Neural progenitor cell (in vitro differentiated cells): Measurements from ENCODE around the gene IFNLR1. TPM values are rescaled to one million over a fixed set of nuclear protein-coding genes. Genes with fewer than 3 reads are reported as not detected.

Source experiments
- DNase-seq: peaks from one replicate; pipeline ENCODE4 v3.0.0-alpha.2; 2016; ENCODE audit warnings: low spot score
- H2AFZ ChIP-seq: fragments of 200-600 bp; sonication (generic); replicated peaks from 2 replicates; pipeline ENCODE4 v1.6.1; 2016; ENCODE audit warnings: antibody characterized with exemption
- H3F3A ChIP-seq: fragments of 200-600 bp; sonication (generic); 2 replicates; pipeline ENCODE4 v1.6.1; 2016; ENCODE audit warnings: antibody characterized with exemption, low read depth
- H3K27ac ChIP-seq: fragments of 200-600 bp; sonication (generic); 2 replicates; pipeline ENCODE4 v1.5.1; 2016; ENCODE audit warnings: mild to moderate bottlenecking
- H3K27me3 ChIP-seq: fragments of 200-600 bp; sonication (generic); 2 replicates; pipeline ENCODE4 v1.6.1; 2016; ENCODE audit warnings: mild to moderate bottlenecking, moderate library complexity
- H3K36me3 ChIP-seq: fragments of 200-600 bp; sonication (generic); 2 replicates; pipeline ENCODE4 v1.5.1; 2016
- H3K4me1 ChIP-seq: fragments of 200-600 bp; sonication (generic); 2 replicates; pipeline ENCODE4 v1.6.1; 2016; ENCODE audit warnings: mixed run types
- H3K4me2 ChIP-seq: fragments of 200-600 bp; sonication (generic); 2 replicates; pipeline ENCODE4 v1.6.1; 2016
- H3K4me3 ChIP-seq: fragments of 200-600 bp; sonication (generic); 2 replicates; pipeline ENCODE4 v1.5.1; 2016
- H3K79me2 ChIP-seq: fragments of 200-600 bp; sonication (generic); 2 replicates; pipeline ENCODE4 v1.6.1; 2016; ENCODE audit warnings: low read depth
- H3K9ac ChIP-seq: fragments of 200-600 bp; sonication (generic); 2 replicates; pipeline ENCODE4 v1.6.1; 2016
- H3K9me3 ChIP-seq: fragments of 200-600 bp; sonication (generic); 2 replicates; pipeline ENCODE4 v1.5.1; 2016; ENCODE audit warnings: low read depth
- H4K20me1 ChIP-seq: fragments of 200-600 bp; sonication (generic); 2 replicates; pipeline ENCODE4 v1.6.1; 2016; ENCODE audit warnings: low read depth
- H3K27ac Mint-ChIP-seq: 3 replicates; pipeline ENCODE4 v1.8.0; 2021; ENCODE audit warnings: mixed read lengths
- H3K27me3 Mint-ChIP-seq: 2 replicates; pipeline ENCODE4 v1.8.0; 2022; ENCODE audit warnings: low read depth, mild to moderate bottlenecking, inconsistent platforms, moderate library complexity, mixed read lengths; ENCODE audit not compliant: insufficient read depth
- H3K36me3 Mint-ChIP-seq: 3 replicates; pipeline ENCODE4 v1.8.0; 2021; ENCODE audit warnings: mixed read lengths
- H3K4me1 Mint-ChIP-seq: 3 replicates; pipeline ENCODE4 v1.8.0; 2021; ENCODE audit warnings: mixed read lengths
- H3K4me3 Mint-ChIP-seq: 3 replicates; pipeline ENCODE4 v1.8.0; 2021; ENCODE audit warnings: mild to moderate bottlenecking, moderate library complexity, mixed read lengths
- H3K9me3 Mint-ChIP-seq: 3 replicates; pipeline ENCODE4 v1.8.0; 2020; ENCODE audit warnings: mixed read lengths
- EZH2 ChIP-seq: fragments of 200-600 bp; sonication (generic); IDR thresholded peaks from 2 replicates; pipeline ENCODE4 v1.6.1; 2017; ENCODE audit warnings: antibody characterized with exemption, mild to moderate bottlenecking, moderate library complexity
- EZH2phosphoT487 ChIP-seq: fragments of 200-600 bp; sonication (generic); IDR thresholded peaks from 2 replicates; pipeline ENCODE4 v1.6.1; 2017; ENCODE audit warnings: antibody characterized with exemption
- total RNA-seq: library from RNA; depleted of rRNA; stranded (reverse); fragments of >200 nt; gene quantifications from 2 replicates; pipeline ENCODE4 v1.2.3, GENCODE V29; 2015; ENCODE audit warnings: low replicate concordance
- TF ChIP-seq, protein P1 (sequence below): fragments of 200-600 bp; sonication (generic); IDR thresholded peaks from 2 replicates; pipeline ENCODE4 v1.5.1; 2017; ENCODE audit warnings: antibody characterized with exemption, mild to moderate bottlenecking

Gene IFNLR1
- total RNA-seq, 1 donor from 2014 or later = 3.3 TPM

DNA sequence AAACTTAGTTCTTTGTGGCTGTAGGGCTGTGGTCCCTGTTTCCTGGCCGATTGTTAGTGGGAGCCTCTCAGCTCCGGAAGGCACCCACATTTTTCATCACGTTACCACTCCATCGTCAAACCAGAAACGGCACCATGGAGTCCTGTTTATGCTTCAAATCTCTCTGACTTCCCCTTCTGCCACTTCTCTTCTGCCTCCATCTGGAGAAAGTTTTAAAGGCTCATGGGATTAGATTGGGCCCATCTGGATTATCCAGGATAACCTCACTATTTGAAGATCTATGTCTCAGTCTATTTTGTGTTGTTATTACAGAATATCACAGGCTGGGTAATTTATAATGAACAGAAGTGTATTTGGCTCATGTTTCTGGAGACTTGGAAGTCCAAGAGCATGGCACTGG is 24.9 kb downstream of the IFNLR1 start:
- Histone ChIP-seq H2AFZ (no peak overlapping the region), H3K4me3 (no peak overlapping the region), H3K4me1 (no peaks in the 10 kb centered on the region), H3K79me2 (no peaks in the 10 kb centered on the region), H3K27me3 (no peaks in the 10 kb centered on the region), H3K27ac (no peak overlapping the region), H3K36me3 (no peaks in the 10 kb centered on the region), H3K9me3 (no peaks in the 10 kb centered on the region), H3F3A (no peaks in the 10 kb centered on the region), H4K20me1 (no peaks in the 10 kb centered on the region), H3K4me2 (no peak overlapping the region), H3K9ac (no peak overlapping the region)
- Mint-ChIP-seq H3K36me3 (no peaks in the 10 kb centered on the region), H3K4me3 (no peak overlapping the region), H3K27me3 (peaks cover 8% of the 10 kb centered on the region), H3K9me3 (no peaks in the 10 kb centered on the region), H3K4me1 (peaks cover 7% of the 10 kb centered on the region), H3K27ac (no peak overlapping the region)
- TF ChIP-seq EZH2 (no peak), EZH2phosphoT487 (no peak)
- TF ChIP-seq, protein P1, sequence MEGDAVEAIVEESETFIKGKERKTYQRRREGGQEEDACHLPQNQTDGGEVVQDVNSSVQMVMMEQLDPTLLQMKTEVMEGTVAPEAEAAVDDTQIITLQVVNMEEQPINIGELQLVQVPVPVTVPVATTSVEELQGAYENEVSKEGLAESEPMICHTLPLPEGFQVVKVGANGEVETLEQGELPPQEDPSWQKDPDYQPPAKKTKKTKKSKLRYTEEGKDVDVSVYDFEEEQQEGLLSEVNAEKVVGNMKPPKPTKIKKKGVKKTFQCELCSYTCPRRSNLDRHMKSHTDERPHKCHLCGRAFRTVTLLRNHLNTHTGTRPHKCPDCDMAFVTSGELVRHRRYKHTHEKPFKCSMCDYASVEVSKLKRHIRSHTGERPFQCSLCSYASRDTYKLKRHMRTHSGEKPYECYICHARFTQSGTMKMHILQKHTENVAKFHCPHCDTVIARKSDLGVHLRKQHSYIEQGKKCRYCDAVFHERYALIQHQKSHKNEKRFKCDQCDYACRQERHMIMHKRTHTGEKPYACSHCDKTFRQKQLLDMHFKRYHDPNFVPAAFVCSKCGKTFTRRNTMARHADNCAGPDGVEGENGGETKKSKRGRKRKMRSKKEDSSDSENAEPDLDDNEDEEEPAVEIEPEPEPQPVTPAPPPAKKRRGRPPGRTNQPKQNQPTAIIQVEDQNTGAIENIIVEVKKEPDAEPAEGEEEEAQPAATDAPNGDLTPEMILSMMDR = no peak
- DNase-seq = no peak

DNA sequence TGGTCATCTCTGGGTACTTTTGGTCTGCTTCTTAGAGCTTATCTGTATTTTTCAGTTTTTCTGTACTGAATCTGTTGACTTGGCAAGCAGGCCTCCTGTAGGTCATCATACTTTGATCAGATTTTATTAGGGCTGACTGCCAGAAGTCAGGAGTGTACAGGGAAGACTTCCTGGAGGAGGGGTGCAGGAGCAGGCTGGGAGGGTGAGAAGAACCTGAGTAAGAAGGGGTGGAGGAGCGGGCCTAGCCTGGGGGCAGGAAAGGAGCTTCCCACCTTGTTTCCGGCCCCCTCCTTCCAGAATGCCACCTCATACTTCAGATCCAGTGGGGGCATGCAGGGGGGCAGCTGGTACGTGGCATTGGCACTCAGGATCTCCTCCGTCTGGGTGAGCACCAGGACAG is 25.8 kb downstream of the IFNLR1 start:
- H2AFZ ChIP-seq = no peak overlapping the region
- no peaks in the 10 kb centered on the region for H3F3A ChIP-seq
- no peak overlapping the region for H3K27ac ChIP-seq
- no peak overlapping the region for H3K4me3 ChIP-seq
- H3K9ac ChIP-seq = no peak overlapping the region
- no peak for DNase-seq
- no peak overlapping the region for H3K4me3 Mint-ChIP-seq
- H3K9me3 Mint-ChIP-seq = no peaks in the 10 kb centered on the region
- H3K36me3 Mint-ChIP-seq = no peaks in the 10 kb centered on the region
- no peaks in the 10 kb centered on the region for H3K4me1 ChIP-seq
- no peaks in the 10 kb centered on the region for H3K9me3 ChIP-seq
- H3K27me3 ChIP-seq = no peaks in the 10 kb centered on the region
- H3K4me1 Mint-ChIP-seq = peaks cover 7% of the 10 kb centered on the region
- no peak for TF ChIP-seq EZH2
- TF ChIP-seq, protein P1 = no peak
- no peak for TF ChIP-seq EZH2phosphoT487
- H3K36me3 ChIP-seq = no peaks in the 10 kb centered on the region
- peaks cover 8% of the 10 kb centered on the region for H3K27me3 Mint-ChIP-seq
- no peaks in the 10 kb centered on the region for H4K20me1 ChIP-seq
- H3K79me2 ChIP-seq = no peaks in the 10 kb centered on the region
- H3K4me2 ChIP-seq = no peak overlapping the region
- H3K27ac Mint-ChIP-seq = no peak overlapping the region

DNA sequence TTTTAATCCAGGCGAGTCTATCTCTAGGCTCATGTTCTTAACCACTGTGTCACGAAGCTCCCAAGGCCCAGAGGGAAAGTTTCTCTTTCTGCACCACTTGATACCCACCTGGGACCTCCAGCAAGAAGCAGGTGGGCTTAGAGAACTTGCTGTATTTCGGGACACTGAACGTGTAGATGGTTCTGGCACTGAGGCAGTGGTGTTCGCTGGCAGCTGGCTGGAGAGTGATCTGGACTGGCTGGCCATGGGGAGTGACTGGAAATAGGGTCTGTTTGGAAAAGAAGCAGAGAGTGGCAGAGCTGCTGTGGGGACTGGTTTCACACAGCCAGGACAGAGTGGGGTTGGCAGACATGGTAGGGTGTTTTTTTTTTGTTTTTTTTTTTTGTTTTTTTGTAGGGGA is 27.7 kb downstream of the IFNLR1 start:
- Mint-ChIP-seq H3K4me1 (peaks cover 6% of the 10 kb centered on the region), H3K27me3 (peaks cover 8% of the 10 kb centered on the region), H3K9me3 (no peaks in the 10 kb centered on the region), H3K27ac (peak overlapping the region; percentile 86), H3K36me3 (no peaks in the 10 kb centered on the region), H3K4me3 (no peak overlapping the region)
- Histone ChIP-seq H4K20me1 (no peaks in the 10 kb centered on the region), H2AFZ (no peak overlapping the region), H3K4me3 (no peak overlapping the region), H3K9ac (no peak overlapping the region), H3K27ac (no peak overlapping the region), H3K27me3 (no peaks in the 10 kb centered on the region), H3K79me2 (no peaks in the 10 kb centered on the region), H3F3A (peaks cover under 1% of the 10 kb centered on the region), H3K4me2 (no peak overlapping the region), H3K36me3 (no peaks in the 10 kb centered on the region), H3K9me3 (no peaks in the 10 kb centered on the region), H3K4me1 (peaks cover under 1% of the 10 kb centered on the region)
- TF ChIP-seq EZH2phosphoT487 = no peak
- TF ChIP-seq EZH2 = no peak
- TF ChIP-seq, protein P1 = no peak
- no peak for DNase-seq
